GM13977 (cell line): ENCODE results near the gene SLC44A5.

Source experiments
- DNase-seq: peaks from one replicate; pipeline ENCODE4 v3.0.0; 2012; ENCODE audit warnings: low spot score
- CTCF ChIP-seq: IDR thresholded peaks from 2 replicates; pipeline ENCODE4 v1.5.1; 2012; ENCODE audit warnings: mild to moderate bottlenecking, control low read depth; ENCODE audit not compliant: insufficient read depth; ENCODE audit errors: extremely low read depth, missing control alignments
- in situ Hi-C: fragments of 300-500 bp; cut with MboI; formaldehyde crosslinking; loops from one replicate; pipeline ENCODE4 v1.12.0; 2022; ENCODE audit warnings: low sequenced_read_pairs, low pct_unique_long_range_greater_than_20kb, mixed read lengths, inconsistent platforms; ENCODE audit not compliant: unreplicated experiment

Gene SLC44A5

GRCh38 chr1:75630998-75631397 lies 20.1 kb upstream of the SLC44A5 start:
- no peak for DNase-seq
- in situ Hi-C loops: no loop called here
- no peak for TF ChIP-seq CTCF

DNA sequence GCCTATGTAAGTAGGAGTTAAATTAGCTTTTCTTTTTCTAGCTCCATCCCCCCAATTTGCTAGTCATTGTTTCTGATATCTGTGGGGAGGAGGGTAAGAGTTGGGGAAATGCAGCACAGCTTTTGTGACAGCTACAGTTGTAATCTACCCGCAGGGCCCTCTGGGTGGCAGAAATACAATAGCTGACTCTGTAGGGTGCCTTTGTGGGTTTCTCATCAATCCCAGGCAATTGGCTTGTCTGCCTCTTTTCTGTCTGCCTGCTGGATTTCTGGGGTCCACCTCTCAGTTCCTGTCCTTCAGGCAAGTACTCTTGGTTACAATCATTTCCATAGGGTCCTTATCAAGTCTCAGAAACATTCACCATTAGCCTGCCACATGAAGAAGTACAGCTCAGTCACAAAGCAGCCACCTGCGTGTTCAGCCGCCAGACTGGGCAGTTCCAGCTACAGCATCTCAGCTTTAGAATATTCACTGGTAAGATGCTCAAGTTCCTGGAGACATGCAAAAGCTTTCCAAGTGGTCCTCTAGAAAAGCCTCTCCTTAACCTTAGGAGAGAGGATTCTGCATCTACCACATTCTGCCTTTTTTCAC lies 19.2 kb upstream of the SLC44A5 start:
- TF ChIP-seq CTCF: no peak
- in situ Hi-C loops: no loop called here
- no peak for DNase-seq

GRCh38 chr1:75625795-75626194 lies 14.9 kb upstream of the SLC44A5 start:
- no peak for DNase-seq
- in situ Hi-C loops: loop anchor here (10.0 kb wide), 1 partner anchor 391 kb away; no protein-coding TSS in a partner anchor
- TF ChIP-seq CTCF: no peak

GRCh38 chr1:75618382-75618781 lies 7.5 kb upstream of the SLC44A5 start:
- in situ Hi-C loops: no loop called here
- TF ChIP-seq CTCF: no peak
- no peak for DNase-seq

DNA sequence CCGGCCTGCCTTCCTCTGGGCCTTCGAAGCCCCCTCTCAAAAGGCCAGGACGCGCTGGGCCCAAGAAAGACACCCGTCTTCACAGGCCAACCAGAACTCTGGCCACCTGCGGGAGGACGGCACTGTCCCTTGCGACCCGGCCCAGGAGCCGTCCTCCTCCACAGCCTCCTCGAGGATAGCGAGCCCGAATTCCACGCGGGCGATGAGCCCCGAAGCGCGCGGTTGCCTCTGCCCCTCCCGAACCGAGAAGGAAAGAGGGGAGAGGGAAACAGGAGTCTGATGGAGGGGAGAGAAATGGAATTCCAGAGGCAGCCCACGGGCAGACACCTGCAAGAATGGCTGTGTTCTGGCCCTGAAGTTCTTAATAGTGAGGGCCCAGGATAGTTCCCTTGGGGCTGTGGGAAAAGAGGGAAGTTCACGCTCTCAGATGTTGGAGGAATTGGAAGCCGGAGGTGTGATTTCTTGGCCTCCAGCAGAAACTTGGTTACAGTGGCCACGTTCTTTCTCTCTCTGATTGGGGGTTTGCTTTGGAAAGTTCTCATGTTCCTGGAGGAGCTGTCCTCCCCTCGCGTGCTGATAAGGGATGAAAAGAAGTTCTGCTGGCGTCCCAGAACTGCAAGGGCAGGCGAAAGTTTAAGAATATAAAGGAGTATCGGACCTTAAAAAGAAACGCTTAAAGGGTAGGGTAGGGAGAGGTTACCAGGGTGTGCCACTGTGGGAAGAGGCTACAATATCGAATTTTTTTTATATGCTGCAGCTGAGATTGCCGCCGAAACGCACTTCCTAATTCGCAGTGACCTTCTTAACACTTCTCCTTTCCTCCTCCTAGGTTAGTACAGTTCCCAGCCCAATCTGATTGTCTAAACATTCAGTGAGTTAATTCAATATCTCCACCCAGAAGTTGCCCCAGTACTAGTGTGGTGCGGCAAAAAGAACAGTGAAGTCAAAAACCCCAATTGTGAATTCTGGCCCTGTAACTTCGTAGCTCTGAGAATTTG lies 5.8 kb upstream of the SLC44A5 start:
- no peak for DNase-seq
- TF ChIP-seq CTCF: no peak
- in situ Hi-C loops: no loop called here

- no peak for TF ChIP-seq CTCF
- in situ Hi-C loops: no loop called here
- DNase-seq: peak; percentile 62
These were observed 4.9 kb upstream of the SLC44A5 start for GRCh38 chr1:75615613-75616435.
